Mesothelial cell of epicardium (in vitro differentiated cells): ENCODE results near the gene FBXO41. TPM values are rescaled to one million over a fixed set of nuclear protein-coding genes. Genes with fewer than 3 reads are reported as not detected.

Experiments
- DNase-seq, 2 experiments: peaks; one replicate each; pipeline ENCODE4 v3.0.0; 2021; ENCODE audit warnings: low spot score in 2 of 2; ENCODE audit not compliant: unreplicated experiment in 2 of 2
- H3K27ac Mint-ChIP-seq: 2 replicates; pipeline ENCODE4 v1.8.0; 2021; ENCODE audit warnings: mixed read lengths
- H3K27me3 Mint-ChIP-seq: 2 replicates; pipeline ENCODE4 v1.8.0; 2021; ENCODE audit warnings: low read depth, mixed read lengths
- H3K36me3 Mint-ChIP-seq: 2 replicates; pipeline ENCODE4 v1.8.0; 2021; ENCODE audit warnings: mixed read lengths
- H3K4me1 Mint-ChIP-seq: 2 replicates; pipeline ENCODE4 v1.8.0; 2021; ENCODE audit warnings: mixed read lengths
- H3K4me3 Mint-ChIP-seq: 2 replicates; pipeline ENCODE4 v1.8.0; 2021; ENCODE audit warnings: mild to moderate bottlenecking, moderate library complexity, mixed read lengths
- H3K9me3 Mint-ChIP-seq: 2 replicates; pipeline ENCODE4 v1.8.0; 2021; ENCODE audit warnings: mixed read lengths
- total RNA-seq: library from RNA; stranded (reverse); gene quantifications from 3 replicates; pipeline ENCODE4 v1.2.1, GENCODE V29; 2021
- TF ChIP-seq, protein P1 (sequence below): fragments of 200-600 bp; sonication (generic); IDR thresholded peaks from one replicate; pipeline ENCODE4 v1.5.0; 2021; ENCODE audit warnings: antibody characterized with exemption; ENCODE audit not compliant: unreplicated experiment

FBXO41 gene
- total RNA-seq, 1 donor from 2014 or later: 8.1 TPM

DNA sequence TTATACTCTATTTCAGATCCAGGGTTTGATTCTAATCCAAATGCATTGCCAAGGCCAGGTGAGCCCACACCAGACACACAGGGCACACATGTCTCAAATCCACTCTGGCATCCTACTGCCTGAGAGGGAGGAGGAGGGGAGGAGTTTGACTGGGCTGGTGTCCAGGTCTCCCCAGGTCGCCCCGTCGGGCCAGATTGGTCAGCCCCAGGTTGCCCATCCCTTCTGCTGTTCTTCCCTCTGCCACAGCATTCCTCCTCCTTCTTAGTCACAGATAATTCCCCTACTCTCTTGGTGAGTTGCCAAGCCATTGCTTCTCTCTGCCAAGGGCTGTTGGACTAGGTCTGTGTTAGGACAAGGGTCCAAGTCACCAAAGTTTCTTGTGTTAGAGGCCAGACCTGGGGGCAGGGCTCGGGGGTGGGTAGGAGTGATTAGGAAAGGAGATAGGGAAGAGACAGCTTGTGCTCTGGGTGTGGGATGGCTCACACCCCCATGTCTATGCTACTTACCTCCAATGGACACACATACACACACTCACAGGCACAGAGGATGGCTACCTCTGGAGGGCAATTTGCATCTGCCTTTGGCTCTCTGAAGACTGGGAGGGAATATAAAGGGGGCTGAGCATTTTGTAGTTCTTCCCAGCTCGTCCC, 11.6 kb upstream of the FBXO41 start:
- H3K4me1 Mint-ChIP-seq: peaks cover 4% of the 10 kb centered on the region
- H3K9me3 Mint-ChIP-seq: no peaks in the 10 kb centered on the region
- TF ChIP-seq, protein P1, sequence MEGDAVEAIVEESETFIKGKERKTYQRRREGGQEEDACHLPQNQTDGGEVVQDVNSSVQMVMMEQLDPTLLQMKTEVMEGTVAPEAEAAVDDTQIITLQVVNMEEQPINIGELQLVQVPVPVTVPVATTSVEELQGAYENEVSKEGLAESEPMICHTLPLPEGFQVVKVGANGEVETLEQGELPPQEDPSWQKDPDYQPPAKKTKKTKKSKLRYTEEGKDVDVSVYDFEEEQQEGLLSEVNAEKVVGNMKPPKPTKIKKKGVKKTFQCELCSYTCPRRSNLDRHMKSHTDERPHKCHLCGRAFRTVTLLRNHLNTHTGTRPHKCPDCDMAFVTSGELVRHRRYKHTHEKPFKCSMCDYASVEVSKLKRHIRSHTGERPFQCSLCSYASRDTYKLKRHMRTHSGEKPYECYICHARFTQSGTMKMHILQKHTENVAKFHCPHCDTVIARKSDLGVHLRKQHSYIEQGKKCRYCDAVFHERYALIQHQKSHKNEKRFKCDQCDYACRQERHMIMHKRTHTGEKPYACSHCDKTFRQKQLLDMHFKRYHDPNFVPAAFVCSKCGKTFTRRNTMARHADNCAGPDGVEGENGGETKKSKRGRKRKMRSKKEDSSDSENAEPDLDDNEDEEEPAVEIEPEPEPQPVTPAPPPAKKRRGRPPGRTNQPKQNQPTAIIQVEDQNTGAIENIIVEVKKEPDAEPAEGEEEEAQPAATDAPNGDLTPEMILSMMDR: no peak
- H3K27ac Mint-ChIP-seq: no peak overlapping the region
- DNase-seq: no peak
- no peaks in the 10 kb centered on the region for H3K36me3 Mint-ChIP-seq
- no peak overlapping the region for H3K4me3 Mint-ChIP-seq
- H3K27me3 Mint-ChIP-seq: peaks cover 91% of the 10 kb centered on the region

DNA sequence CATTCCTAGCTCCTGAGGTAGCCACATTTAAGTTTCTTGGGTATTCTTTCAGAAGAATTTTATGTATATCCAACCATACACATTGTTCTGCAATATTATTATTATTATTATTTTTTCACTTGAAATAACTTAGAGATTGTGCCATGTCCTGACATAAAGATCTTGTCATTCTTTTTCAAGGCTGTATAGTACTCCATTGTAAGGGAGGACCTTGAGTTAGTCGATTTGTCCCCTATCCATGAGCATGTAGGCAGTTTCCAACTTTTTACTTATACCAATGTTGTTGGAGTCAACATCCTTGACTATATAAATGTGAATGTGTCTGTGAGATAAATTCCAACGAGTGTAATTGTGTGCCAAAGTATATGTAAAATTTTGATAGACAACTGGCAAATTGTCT, 10.0 kb upstream of the FBXO41 start:
- Mint-ChIP-seq H3K9me3 (no peaks in the 10 kb centered on the region), H3K4me1 (peaks cover 4% of the 10 kb centered on the region), H3K27me3 (peaks cover 92% of the 10 kb centered on the region), H3K36me3 (no peaks in the 10 kb centered on the region), H3K27ac (no peak overlapping the region), H3K4me3 (no peak overlapping the region)
- TF ChIP-seq, protein P1: no peak
- no peak for DNase-seq

DNA sequence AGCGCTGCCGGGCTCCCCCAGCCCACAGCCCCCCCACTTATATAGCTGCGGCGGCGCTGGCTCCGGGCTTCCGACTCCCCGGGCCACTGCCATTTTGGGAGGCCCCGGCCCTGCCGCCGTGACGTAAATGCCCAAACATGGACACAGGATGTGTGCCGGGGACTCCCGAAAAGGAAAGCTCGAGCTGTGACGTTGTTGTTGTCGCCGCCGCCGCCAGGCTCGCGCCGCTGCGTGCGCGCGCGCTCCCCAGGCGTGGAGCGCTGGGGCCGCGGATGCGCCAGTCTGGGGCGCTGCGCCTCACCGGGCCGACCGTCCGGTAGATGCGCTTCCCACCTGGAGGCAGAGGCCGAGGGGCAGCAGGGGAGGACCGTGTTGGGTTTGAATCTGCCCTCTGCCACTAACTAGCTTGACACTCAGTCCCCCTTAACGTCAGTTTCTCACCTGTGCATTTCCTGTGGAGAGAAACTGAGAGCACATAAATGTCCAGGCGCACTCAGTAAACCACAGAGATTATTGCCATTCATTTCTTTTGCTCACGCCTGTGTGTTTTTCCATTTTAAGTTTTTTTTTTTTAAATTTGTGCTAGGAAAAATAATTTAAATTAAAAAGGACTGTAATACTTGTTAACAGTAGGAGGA, 9.4 kb upstream of the FBXO41 start, which contains the start of gene EGR4:
EGR4 (minus strand) TSS at position 15 of the 638 bp plus-strand sequence. CDS start 231 bp downstream, outside the sequence.
- TF ChIP-seq, protein P1: no peak
- peak in 1 of 2 experiments; percentile 49 for DNase-seq
- Mint-ChIP-seq H3K4me3 (peak within 1 kb of the TSS; percentile 56), H3K27me3 (peaks cover 95% of the 10 kb centered on the region), H3K4me1 (peaks cover 4% of the 10 kb centered on the region), H3K9me3 (no peaks in the 10 kb centered on the region), H3K36me3 (no peaks in the 10 kb centered on the region), H3K27ac (no peak within 1 kb of the TSS)

DNA sequence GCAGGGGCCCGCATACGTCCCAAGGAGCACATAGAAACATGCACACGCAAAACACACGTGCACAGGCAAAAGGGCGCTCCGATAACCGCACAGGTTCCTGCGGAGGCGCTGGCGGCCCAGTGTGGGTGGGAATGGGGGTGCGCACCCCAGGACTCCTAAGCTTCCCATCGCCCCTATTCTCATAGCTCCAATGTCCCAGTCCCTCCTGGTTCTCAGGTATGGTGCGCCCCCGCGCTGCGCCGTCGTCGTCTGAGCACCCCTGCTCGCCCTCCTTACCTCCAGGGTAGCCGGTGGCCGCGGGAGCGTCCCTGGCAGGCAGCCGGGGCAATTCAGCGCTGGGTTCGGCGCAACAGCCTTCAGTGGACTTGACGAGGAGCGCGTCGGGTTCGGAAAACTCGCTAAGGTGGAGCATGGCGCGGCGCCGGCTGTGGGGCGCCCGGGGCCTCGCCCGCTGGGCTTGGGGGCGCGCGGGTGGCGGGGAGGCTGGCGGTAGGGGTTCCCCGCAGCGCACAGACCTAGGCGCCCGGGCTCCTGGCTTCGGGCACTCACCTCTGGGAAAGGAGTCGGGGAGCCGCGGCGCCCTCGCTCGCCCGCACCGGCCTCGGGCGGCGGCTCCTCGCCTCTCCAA, 8.7 kb upstream of the FBXO41 start:
- no peaks in the 10 kb centered on the region for H3K36me3 Mint-ChIP-seq
- peak overlapping the region; percentile 46 for H3K4me3 Mint-ChIP-seq
- no peak for DNase-seq
- H3K27ac Mint-ChIP-seq: no peak overlapping the region
- no peaks in the 10 kb centered on the region for H3K9me3 Mint-ChIP-seq
- peaks cover 97% of the 10 kb centered on the region for H3K27me3 Mint-ChIP-seq
- peaks cover 4% of the 10 kb centered on the region for H3K4me1 Mint-ChIP-seq
- TF ChIP-seq, protein P1: no peak

DNA sequence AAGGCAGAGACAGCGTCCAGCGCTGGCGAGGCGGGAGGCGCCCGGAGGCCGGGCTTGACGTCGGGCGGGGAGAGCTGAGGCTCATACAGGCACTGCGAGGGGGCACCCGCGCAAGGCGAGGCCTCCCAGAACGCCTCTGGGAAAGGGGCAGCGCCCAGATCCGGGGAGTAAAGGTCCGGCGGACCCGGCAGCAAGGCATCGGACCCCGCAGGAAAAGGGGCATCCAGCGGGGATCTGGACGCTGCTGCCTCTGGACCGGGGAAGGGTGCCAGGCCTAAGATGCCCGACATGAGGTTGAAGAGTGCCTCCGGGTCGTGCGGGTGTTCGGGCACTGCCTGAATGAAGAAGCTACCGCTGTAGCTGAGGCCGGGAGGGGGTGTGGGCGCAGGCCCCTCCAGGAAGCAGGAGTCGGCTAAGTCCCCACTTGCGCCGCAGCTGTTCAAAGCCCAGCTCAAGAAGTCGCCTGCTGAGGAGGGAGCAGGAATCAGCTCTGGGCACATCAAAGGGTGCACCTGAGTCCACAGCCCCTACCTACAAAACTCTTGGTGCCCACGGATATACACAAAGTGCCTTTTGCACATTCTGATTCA, 8.1 kb upstream of the FBXO41 start:
- Mint-ChIP-seq H3K27me3 (peaks cover 97% of the 10 kb centered on the region), H3K27ac (no peak overlapping the region), H3K9me3 (no peaks in the 10 kb centered on the region), H3K4me3 (no peak overlapping the region), H3K36me3 (no peaks in the 10 kb centered on the region), H3K4me1 (peaks cover 4% of the 10 kb centered on the region)
- TF ChIP-seq, protein P1: no peak
- DNase-seq: no peak
